ENCODE data around the gene RPS4Y1. TPM values are rescaled to one million over a fixed set of nuclear protein-coding genes. Genes with fewer than 3 reads are reported as not detected.
"Not testable (repeated sequence)": the region's sequence is repeated elsewhere in the genome, so short reads cannot be mapped to it uniquely, and the experiment has no call there.

The RPS4Y1 gene
- total RNA-seq, 6 donors from 2014 or later = 0.72 to 241 (median 94.1) TPM

- Histone ChIP-seq H3K27me3 (no peaks in the 10 kb centered on the region), H3K27ac (no peak overlapping the region), H3K9me3 (no peaks in the 10 kb centered on the region), H3K36me3 (peaks cover 0 to 3% (median 0%) of the 10 kb centered on the region in 4 donors), H3K4me3 (no peak overlapping the region), H3K4me1 (no peaks in the 10 kb centered on the region)
- no peak for DNase-seq
- WGBS, 2 donors = 88% methylated on average over 2 of the region's 8 CpGs; no CpG with 5 or more reads in 1 of the 2 donors
- ATAC-seq (ENCODE audit: low FRiP score in 2 of 2) = no peak
- TF ChIP-seq CTCF (IDR thresholded peaks at IDR 0.05) (no peak), EP300 (IDR thresholded peaks at IDR 0.05) (no peak), POLR2AphosphoS5 (IDR thresholded peaks at IDR 0.05) (no peak), POLR2A (IDR thresholded peaks at IDR 0.05) (no peak)
These were observed 26.7 kb downstream of the RPS4Y1 start for GRCh38 chrY:2868035-2868607.

- H3K27me3 ChIP-seq; DNase-seq; H3K4me3 ChIP-seq; H3K36me3 ChIP-seq; H3K4me1 ChIP-seq; H3K27ac ChIP-seq; H3K9me3 ChIP-seq; ATAC-seq (ENCODE audit: low FRiP score in 2 of 2): not testable (repeated sequence)
- 100% methylated on average over 1 of the region's 9 CpGs; no CpG with 5 or more reads in 1 of the 2 donors for WGBS, 2 donors
These were observed 30.8 kb downstream of the RPS4Y1 start for GRCh38 chrY:2872234-2872633.

GRCh38 chrY:2874211-2874610, 32.8 kb downstream of the RPS4Y1 start:
- no peaks in the 10 kb centered on the region for H3K36me3 ChIP-seq
- DNase-seq = no peak
- H3K27ac ChIP-seq = no peak overlapping the region
- no peak overlapping the region for H3K4me3 ChIP-seq
- TF ChIP-seq EP300 (IDR thresholded peaks at IDR 0.05) = no peak
- no peak for TF ChIP-seq POLR2AphosphoS5 (IDR thresholded peaks at IDR 0.05)
- TF ChIP-seq POLR2A (IDR thresholded peaks at IDR 0.05) = no peak
- no peak for TF ChIP-seq CTCF (IDR thresholded peaks at IDR 0.05)
- H3K4me1 ChIP-seq = no peaks in the 10 kb centered on the region
- ATAC-seq (ENCODE audit: low FRiP score in 2 of 2) = no peak
- 19% methylated on average over 1 of the region's 1 CpG; no CpG with 5 or more reads in 1 of the 2 donors for WGBS, 2 donors
- no peaks in the 10 kb centered on the region for H3K27me3 ChIP-seq
- H3K9me3 ChIP-seq = no peaks in the 10 kb centered on the region

- no peak for ATAC-seq (ENCODE audit: low FRiP score in 2 of 2)
- H3K27me3 ChIP-seq = no peaks in the 10 kb centered on the region
- 77% methylated on average over 1 of the region's 1 CpG; no CpG with 5 or more reads in 1 of the 2 donors for WGBS, 2 donors
- no peaks in the 10 kb centered on the region for H3K4me1 ChIP-seq
- H3K27ac ChIP-seq = no peak overlapping the region
- TF ChIP-seq POLR2A (IDR thresholded peaks at IDR 0.05) (no peak), CTCF (IDR thresholded peaks at IDR 0.05) (no peak), POLR2AphosphoS5 (IDR thresholded peaks at IDR 0.05) (no peak), EP300 (IDR thresholded peaks at IDR 0.05) (no peak)
- no peaks in the 10 kb centered on the region for H3K36me3 ChIP-seq
- DNase-seq = no peak
- H3K9me3 ChIP-seq = no peaks in the 10 kb centered on the region
- H3K4me3 ChIP-seq = no peak overlapping the region
These were observed 42.2 kb downstream of the RPS4Y1 start for GRCh38 chrY:2883561-2883960.

- no peak overlapping the region for H3K4me3 ChIP-seq
- H3K27me3 ChIP-seq = no peaks in the 10 kb centered on the region
- TF ChIP-seq POLR2AphosphoS5 (IDR thresholded peaks at IDR 0.05) (no peak), EP300 (IDR thresholded peaks at IDR 0.05) (no peak), CTCF (IDR thresholded peaks at IDR 0.05) (no peak), POLR2A (IDR thresholded peaks at IDR 0.05) (no peak)
- H3K9me3 ChIP-seq = no peaks in the 10 kb centered on the region
- H3K27ac ChIP-seq = no peak overlapping the region
- no peaks in the 10 kb centered on the region for H3K4me1 ChIP-seq
- no peaks in the 10 kb centered on the region for H3K36me3 ChIP-seq
- 51% methylated on average over 2 of the region's 3 CpGs; no CpG with 5 or more reads in 1 of the 2 donors for WGBS, 2 donors
- ATAC-seq (ENCODE audit: low FRiP score in 2 of 2) (no peak), DNase-seq (no peak)
These were observed 44.5 kb downstream of the RPS4Y1 start for GRCh38 chrY:2885880-2886279.
